K562 (cell line): Measurements from ENCODE around the gene FANCF. TPM values are rescaled to one million over a fixed set of nuclear protein-coding genes. Genes with fewer than 3 reads are reported as not detected.

Experiments used
- CREM ChIP-seq: IDR thresholded peaks from 2 replicates; pipeline ENCODE4 v1.6.1; 2014; ENCODE audit warnings: antibody characterized with exemption, low read depth
- EP400 ChIP-seq: fragments of 450-650 bp; IDR thresholded peaks from 2 replicates; pipeline ENCODE4 v1.6.1; 2017; ENCODE audit warnings: antibody characterized with exemption, mild to moderate bottlenecking, moderate library complexity
- KHSRP ChIP-seq: fragments of 450-650 bp; IDR thresholded peaks from 2 replicates; pipeline ENCODE4 v1.6.1; 2017
- MCM7 ChIP-seq, 2 experiments: fragments of 450-650 bp; IDR thresholded peaks; 2 replicates each; pipeline ENCODE4 v1.6.1; 2016 to 2018
- MEF2A ChIP-seq: IDR thresholded peaks from 2 replicates; pipeline ENCODE4 v1.6.1; 2011; ENCODE audit warnings: low read depth, mild to moderate bottlenecking, low read length, moderate library complexity; ENCODE audit not compliant: control insufficient read depth
- NFATC3 ChIP-seq: fragments of 450-650 bp; IDR thresholded peaks from 2 replicates; pipeline ENCODE4 v1.6.1; 2017; ENCODE audit warnings: mild to moderate bottlenecking
- PML ChIP-seq: IDR thresholded peaks from 2 replicates; pipeline ENCODE4 v1.6.1; 2012; ENCODE audit warnings: low read length, inconsistent platforms
- PTTG1 ChIP-seq: fragments of 450-650 bp; IDR thresholded peaks from 2 replicates; pipeline ENCODE4 v1.6.1; 2016; ENCODE audit warnings: low read depth, mild to moderate bottlenecking, missing genetic modification characterization, missing compliant biosample characterization
- RCOR1 ChIP-seq, 2 experiments: IDR thresholded peaks; 2 replicates each; pipeline ENCODE4 v1.6.1; 2012; ENCODE audit warnings: low read depth in 2 of 2, low read length in 2 of 2, borderline replicate concordance in 1 of 2, improper control_type of control experiment in 1 of 2
- SPI1 ChIP-seq: IDR thresholded peaks from 2 replicates; pipeline ENCODE4 v1.6.1; 2011; ENCODE audit warnings: low read depth, low read length, control low read depth, borderline replicate concordance
- STAT5A ChIP-seq: IDR thresholded peaks from 2 replicates; pipeline ENCODE4 v1.6.1; 2012; ENCODE audit warnings: low read length, inconsistent platforms, borderline replicate concordance
- XRCC3 ChIP-seq: fragments of 450-650 bp; IDR thresholded peaks from 2 replicates; pipeline ENCODE4 v1.6.1; 2017; ENCODE audit warnings: mild to moderate bottlenecking, moderate library complexity
- ZNF133 ChIP-seq: fragments of 250-450 bp; sonication (Bioruptor Pico); IDR thresholded peaks from 2 replicates; pipeline ENCODE4 v1.4.0; 2020; ENCODE audit warnings: mild to moderate bottlenecking
- ZNF695 ChIP-seq: fragments of 450-650 bp; formaldehyde crosslinking; IDR thresholded peaks from 2 replicates; pipeline ENCODE4 v1.4.0; 2020; ENCODE audit warnings: mild to moderate bottlenecking, moderate library complexity
- polyA plus RNA-seq, 8 experiments: library from polyadenylated mRNA; depleted of rRNA in 4 of 8; stranded (reverse) in 5 of 8; unstranded in 3 of 8; fragments of >200 nt; fragmentation: Nextera tagmentation in 2 of 8; fragmentation: Illumina TruSeq in 1 of 8; extraction: Ambion mirVana in 2 of 8; extraction: Trizol in 1 of 8; gene quantifications; 2 replicates each; pipeline versions ENCODE4 v1.2.1 to v1.2.3, GENCODE V29; 2011 to 2014; ENCODE audit warnings: inconsistent platforms in 1 of 8, missing spikeins in 1 of 8
- total RNA-seq, 7 experiments: library from RNA; depleted of rRNA in 6 of 7; stranded (reverse); fragments of >200 nt in 6 of 7; fragmentation: Illumina TruSeq in 2 of 7; extraction: Trizol in 2 of 7; gene quantifications; 2 replicates each; pipeline versions ENCODE4 v1.2.1 to v1.2.3, GENCODE V29; 2011 to 2021; ENCODE audit warnings: low replicate concordance in 1 of 7
- TF ChIP-seq, protein P1 (sequence below): fragments of 450-650 bp; IDR thresholded peaks from one replicate; pipeline ENCODE4 v1.6.1; 2018; ENCODE audit warnings: mild to moderate bottlenecking, moderate library complexity; ENCODE audit not compliant: partially characterized antibody
- TF ChIP-seq, protein P2 (sequence below): fragments of 250-450 bp; sonication (Bioruptor Pico); IDR thresholded peaks from 2 replicates; pipeline ENCODE4 v1.4.0; 2020; ENCODE audit warnings: borderline replicate concordance
- TF ChIP-seq, protein P3 (sequence below): sonication (generic); formaldehyde crosslinking; IDR thresholded peaks from 2 replicates; pipeline ENCODE4 v1.8.0; 2022; ENCODE audit warnings: mild to moderate bottlenecking, missing genetic modification reagents
- TF ChIP-seq, protein P4 (sequence below): sonication (generic); formaldehyde crosslinking; IDR thresholded peaks from 2 replicates; pipeline ENCODE4 v1.8.0; 2023; ENCODE audit warnings: mild to moderate bottlenecking, missing genetic modification reagents
- TF ChIP-seq, protein P5 (sequence below): fragments of 250-450 bp; sonication (Bioruptor Pico); IDR thresholded peaks from 2 replicates; pipeline ENCODE4 v1.5.0; 2020; ENCODE audit warnings: mild to moderate bottlenecking, borderline replicate concordance

Gene FANCF
- total and polyA plus RNA-seq, 9 of the 15 experiments (the other 6 are each of a cell fraction or from before 2014, with no cell fraction given): 0.99 to 10.3 (median 7.5) TPM

DNA sequence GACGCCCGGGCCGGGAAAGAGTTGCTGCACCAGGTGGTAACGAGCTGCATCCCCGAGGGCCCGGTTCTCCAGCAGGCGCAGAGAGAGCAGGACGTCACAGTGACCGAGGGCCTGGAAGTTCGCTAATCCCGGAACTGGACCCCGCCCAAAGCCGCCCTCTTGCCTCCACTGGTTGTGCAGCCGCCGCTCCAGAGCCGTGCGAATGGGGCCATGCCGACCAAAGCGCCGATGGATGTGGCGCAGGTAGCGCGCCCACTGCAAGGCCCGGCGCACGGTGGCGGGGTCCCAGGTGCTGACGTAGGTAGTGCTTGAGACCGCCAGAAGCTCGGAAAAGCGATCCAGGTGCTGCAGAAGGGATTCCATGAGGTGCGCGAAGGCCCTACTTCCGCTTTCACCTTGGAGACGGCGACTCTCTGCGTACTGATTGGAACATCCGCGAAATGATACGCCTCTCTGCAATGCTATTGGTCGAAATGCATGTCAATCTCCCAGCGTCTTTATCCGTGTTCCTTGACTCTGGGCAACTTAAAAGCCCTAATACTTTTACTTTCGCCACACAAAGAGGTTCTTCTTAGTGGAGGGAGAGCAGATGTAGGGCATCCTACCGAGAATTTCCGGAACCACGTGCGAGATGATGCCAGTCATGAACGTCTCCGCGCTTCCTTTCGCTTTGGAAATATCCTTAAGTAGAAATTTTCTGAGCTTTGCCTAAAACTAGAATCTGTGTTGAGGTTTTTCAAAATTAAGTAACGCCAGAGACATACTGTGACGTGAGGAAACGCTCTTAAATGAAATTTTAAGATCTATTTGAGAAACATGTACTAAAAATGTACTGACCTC is at the start of gene FANCF (continued):
- TF ChIP-seq PTTG1 (tag) (no peak), STAT5A (no peak), XRCC3 (no peak), CREM (peak; percentile 94), ZNF133 (CRISPR knock-in tag) (no peak), SPI1 (peak; percentile 53), NFATC3 (no peak), KHSRP (no peak), MEF2A (no peak), MCM7 (IDR thresholded peaks at IDR 0.05) (no peak), RCOR1 (IDR thresholded peaks at IDR 0.05; ENCODE audit: borderline replicate concordance in 1 of 2, low read depth in 2 of 2, low read length in 2 of 2) (no peak), EP400 (peak; percentile 97), ZNF695 (CRISPR knock-in tag) (no peak), PML (peak; percentile 49; the same call in 1 of the 2 replicates)
- TF ChIP-seq, protein P1, sequence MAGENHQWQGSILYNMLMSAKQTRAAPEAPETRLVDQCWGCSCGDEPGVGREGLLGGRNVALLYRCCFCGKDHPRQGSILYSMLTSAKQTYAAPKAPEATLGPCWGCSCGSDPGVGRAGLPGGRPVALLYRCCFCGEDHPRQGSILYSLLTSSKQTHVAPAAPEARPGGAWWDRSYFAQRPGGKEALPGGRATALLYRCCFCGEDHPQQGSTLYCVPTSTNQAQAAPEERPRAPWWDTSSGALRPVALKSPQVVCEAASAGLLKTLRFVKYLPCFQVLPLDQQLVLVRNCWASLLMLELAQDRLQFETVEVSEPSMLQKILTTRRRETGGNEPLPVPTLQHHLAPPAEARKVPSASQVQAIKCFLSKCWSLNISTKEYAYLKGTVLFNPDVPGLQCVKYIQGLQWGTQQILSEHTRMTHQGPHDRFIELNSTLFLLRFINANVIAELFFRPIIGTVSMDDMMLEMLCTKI: no peak
- TF ChIP-seq, protein P2, sequence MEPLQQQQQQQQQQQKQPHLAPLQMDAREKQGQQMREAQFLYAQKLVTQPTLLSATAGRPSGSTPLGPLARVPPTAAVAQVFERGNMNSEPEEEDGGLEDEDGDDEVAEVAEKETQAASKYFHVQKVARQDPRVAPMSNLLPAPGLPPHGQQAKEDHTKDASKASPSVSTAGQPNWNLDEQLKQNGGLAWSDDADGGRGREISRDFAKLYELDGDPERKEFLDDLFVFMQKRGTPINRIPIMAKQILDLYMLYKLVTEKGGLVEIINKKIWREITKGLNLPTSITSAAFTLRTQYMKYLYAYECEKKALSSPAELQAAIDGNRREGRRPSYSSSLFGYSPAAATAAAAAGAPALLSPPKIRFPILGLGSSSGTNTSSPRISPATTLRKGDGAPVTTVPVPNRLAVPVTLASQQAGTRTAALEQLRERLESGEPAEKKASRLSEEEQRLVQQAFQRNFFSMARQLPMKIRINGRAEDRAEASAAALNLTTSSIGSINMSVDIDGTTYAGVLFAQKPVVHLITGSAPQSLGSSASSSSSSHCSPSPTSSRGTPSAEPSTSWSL (CRISPR knock-in tag): no peak
- TF ChIP-seq, protein P3, sequence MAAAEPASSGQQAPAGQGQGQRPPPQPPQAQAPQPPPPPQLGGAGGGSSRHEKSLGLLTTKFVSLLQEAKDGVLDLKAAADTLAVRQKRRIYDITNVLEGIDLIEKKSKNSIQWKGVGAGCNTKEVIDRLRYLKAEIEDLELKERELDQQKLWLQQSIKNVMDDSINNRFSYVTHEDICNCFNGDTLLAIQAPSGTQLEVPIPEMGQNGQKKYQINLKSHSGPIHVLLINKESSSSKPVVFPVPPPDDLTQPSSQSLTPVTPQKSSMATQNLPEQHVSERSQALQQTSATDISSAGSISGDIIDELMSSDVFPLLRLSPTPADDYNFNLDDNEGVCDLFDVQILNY (CRISPR knock-in tag): no peak
- TF ChIP-seq, protein P4, sequence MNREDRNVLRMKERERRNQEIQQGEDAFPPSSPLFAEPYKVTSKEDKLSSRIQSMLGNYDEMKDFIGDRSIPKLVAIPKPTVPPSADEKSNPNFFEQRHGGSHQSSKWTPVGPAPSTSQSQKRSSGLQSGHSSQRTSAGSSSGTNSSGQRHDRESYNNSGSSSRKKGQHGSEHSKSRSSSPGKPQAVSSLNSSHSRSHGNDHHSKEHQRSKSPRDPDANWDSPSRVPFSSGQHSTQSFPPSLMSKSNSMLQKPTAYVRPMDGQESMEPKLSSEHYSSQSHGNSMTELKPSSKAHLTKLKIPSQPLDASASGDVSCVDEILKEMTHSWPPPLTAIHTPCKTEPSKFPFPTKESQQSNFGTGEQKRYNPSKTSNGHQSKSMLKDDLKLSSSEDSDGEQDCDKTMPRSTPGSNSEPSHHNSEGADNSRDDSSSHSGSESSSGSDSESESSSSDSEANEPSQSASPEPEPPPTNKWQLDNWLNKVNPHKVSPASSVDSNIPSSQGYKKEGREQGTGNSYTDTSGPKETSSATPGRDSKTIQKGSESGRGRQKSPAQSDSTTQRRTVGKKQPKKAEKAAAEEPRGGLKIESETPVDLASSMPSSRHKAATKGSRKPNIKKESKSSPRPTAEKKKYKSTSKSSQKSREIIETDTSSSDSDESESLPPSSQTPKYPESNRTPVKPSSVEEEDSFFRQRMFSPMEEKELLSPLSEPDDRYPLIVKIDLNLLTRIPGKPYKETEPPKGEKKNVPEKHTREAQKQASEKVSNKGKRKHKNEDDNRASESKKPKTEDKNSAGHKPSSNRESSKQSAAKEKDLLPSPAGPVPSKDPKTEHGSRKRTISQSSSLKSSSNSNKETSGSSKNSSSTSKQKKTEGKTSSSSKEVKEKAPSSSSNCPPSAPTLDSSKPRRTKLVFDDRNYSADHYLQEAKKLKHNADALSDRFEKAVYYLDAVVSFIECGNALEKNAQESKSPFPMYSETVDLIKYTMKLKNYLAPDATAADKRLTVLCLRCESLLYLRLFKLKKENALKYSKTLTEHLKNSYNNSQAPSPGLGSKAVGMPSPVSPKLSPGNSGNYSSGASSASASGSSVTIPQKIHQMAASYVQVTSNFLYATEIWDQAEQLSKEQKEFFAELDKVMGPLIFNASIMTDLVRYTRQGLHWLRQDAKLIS (CRISPR knock-in tag): peak; percentile 34; the same call in 1 of the 2 replicates
- TF ChIP-seq, protein P5, sequence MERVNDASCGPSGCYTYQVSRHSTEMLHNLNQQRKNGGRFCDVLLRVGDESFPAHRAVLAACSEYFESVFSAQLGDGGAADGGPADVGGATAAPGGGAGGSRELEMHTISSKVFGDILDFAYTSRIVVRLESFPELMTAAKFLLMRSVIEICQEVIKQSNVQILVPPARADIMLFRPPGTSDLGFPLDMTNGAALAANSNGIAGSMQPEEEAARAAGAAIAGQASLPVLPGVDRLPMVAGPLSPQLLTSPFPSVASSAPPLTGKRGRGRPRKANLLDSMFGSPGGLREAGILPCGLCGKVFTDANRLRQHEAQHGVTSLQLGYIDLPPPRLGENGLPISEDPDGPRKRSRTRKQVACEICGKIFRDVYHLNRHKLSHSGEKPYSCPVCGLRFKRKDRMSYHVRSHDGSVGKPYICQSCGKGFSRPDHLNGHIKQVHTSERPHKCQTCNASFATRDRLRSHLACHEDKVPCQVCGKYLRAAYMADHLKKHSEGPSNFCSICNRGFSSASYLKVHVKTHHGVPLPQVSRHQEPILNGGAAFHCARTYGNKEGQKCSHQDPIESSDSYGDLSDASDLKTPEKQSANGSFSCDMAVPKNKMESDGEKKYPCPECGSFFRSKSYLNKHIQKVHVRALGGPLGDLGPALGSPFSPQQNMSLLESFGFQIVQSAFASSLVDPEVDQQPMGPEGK (CRISPR knock-in tag): no peak
